Islet of Langerhans (tissue), 1 donor: Measurements from ENCODE around the gene SEPHS1.
A peak's percentile ranks its signal among the peaks of the same experiment; 100 is the strongest.
"Not testable (repeated sequence)": the region's sequence is repeated elsewhere in the genome, so short reads cannot be mapped to it uniquely, and the experiment has no call there.

ENCODE experiments used
- FAIRE-seq: peaks from one replicate; lab custom pipeline; 2011; peaks lifted over from hg19 to GRCh38; lab: Jason Lieb, UNC

Gene SEPHS1

GRCh38 chr10:13356392-13356791, 8.3 kb upstream of the SEPHS1 start:
- FAIRE-seq = no peak

DNA sequence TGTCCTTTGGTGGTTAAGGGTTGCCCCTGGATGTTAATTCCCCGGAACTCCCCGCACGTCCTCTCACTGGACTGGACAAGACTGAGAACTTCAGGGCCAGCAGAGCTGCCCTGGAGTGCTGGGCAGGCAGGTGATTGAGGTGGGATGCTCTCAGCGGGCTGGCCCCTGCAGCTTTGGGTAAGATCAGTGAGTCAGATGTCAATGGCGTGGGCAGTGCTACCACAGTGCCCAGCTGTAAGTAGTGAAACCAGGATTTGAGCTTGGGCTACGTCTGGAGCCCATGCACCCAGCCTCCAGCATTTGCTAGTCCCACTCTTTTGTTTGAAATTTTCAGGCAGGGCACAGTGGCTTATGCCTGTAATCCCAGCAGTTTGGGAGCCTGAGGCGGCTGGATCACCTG, 6.7 kb upstream of the SEPHS1 start:
- FAIRE-seq = no peak

DNA sequence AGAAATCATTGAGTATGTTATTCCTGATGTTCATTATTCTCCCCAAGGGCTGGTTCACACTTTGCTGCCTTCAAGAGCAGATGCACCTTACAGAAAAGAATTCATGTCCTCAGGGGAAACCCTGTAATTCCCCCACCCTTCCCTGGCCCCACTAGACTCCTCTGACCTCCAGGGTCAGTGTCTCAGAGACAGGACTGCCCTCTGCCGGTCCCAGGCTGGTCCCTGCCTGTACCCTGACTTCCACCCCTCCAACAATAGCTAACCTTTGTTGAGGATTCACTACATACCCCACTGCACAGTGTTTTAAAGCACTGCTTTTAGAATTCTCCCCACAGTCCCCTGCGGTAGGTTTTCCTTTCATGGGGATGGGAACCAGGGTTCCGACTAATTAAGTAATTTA, 4.4 kb upstream of the SEPHS1 start:
- no peak for FAIRE-seq

DNA sequence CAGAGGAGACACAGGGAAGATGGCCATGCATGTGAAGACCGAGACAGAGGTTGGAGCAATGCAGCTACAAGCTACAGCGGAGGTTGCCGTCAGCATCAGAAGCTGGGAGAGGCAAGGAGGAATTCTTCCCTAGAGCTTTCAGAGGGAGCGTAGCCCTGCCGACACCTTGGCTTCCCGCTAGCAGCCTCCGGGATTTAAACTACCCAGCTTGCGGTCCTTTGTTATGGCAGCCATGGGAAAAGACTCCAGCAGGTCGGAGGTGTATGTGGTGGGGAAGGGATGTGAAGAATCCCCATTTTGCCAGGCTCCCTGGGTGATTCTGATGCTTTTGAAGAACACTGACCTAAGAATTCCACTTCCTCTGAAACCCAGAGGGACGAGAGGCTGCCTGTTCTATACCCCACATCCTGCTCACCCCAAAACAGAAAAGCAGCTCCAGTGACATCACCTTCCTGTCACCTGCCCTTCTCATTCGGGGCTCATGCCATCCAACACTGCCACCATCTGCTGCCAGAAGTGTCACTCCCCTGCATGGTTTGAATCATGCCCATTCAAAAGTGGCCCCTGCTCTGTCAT, 3.3 kb upstream of the SEPHS1 start:
- FAIRE-seq = no peak

DNA sequence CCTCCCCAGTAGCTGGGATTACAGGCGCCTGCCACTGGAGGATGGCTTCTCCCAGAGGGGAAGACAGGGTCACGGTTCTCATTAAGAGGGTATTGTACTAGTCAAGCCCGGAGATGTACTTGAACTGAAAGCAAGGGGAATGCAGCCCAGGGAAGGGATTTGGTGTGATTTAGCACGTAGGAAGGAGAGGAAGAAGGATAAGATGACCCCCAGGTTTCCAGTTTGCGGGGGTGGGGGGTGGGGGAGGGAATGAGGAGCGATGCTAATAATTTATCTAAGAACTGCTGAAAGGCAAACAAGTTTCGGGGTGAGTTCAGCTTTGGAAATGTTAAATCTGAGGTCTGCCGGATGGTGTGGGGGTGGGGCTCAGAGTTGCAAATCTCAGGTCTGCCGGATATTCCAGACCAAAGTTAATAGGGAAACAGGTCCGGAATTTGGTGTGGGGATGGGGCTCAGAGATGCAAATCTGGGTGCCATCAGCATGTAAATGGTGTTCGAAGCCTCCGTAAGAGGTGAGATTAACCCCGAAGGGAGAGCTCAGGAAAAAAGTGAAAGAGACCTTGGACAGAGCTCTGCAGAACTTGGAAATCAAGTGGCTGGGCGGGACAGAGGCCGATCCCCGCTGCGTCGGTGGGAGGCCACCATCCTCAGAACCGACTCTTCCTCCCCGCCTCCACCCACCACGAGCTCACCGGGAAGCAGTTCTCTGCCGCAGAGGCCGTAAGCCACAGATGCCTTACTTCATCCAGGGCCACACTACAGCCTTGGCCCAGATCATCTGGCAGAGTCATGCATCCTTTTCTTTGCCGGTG, 1.6 kb upstream of the SEPHS1 start:
- no peak for FAIRE-seq

GRCh38 chr10:13347500-13348156, 465 bp downstream of the SEPHS1 start:
- no peak for FAIRE-seq

GRCh38 chr10:13347043-13347499, 1.0 kb downstream of the SEPHS1 start:
- no peak for FAIRE-seq

- peak; percentile 33 for FAIRE-seq
These were observed 1.6 kb downstream of the SEPHS1 start for GRCh38 chr10:13346283-13347042.

DNA sequence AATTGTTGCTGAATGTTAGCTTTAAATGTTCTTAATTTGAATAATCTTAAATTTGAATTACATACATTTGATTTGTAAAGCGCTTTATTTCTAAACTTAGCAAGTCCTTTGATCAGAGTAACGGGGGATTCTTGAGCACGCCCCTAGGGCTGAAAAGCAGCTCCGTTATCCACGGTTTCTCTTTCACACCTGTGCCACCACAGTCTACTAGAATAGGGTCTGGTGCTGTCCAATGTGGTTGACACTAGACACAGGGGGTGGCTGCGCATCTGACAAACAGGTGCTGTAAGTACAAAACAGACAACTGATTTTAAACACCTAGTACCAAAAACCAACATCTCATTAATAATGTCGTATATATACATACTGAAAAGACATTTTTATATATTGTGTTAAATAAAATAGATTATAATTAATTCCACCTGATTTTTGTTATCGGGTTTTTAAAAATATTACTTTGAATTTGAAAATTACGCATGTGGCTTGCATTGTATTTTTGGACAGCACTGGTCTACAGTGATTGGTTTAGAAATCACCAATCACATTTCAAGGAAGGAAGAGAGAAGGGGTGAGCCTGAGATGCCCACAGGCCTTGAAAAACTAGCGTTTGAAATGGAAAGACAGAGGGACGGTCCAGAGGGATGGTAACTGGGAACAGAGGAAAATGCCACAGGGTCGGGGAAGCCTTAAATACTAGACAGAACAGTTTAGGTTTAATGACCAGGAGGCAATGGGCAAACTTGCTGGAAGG, 7.3 kb downstream of the SEPHS1 start:
- no peak for FAIRE-seq

- FAIRE-seq = no peak
These were observed 8.0 kb downstream of the SEPHS1 start for GRCh38 chr10:13340068-13340467.

DNA sequence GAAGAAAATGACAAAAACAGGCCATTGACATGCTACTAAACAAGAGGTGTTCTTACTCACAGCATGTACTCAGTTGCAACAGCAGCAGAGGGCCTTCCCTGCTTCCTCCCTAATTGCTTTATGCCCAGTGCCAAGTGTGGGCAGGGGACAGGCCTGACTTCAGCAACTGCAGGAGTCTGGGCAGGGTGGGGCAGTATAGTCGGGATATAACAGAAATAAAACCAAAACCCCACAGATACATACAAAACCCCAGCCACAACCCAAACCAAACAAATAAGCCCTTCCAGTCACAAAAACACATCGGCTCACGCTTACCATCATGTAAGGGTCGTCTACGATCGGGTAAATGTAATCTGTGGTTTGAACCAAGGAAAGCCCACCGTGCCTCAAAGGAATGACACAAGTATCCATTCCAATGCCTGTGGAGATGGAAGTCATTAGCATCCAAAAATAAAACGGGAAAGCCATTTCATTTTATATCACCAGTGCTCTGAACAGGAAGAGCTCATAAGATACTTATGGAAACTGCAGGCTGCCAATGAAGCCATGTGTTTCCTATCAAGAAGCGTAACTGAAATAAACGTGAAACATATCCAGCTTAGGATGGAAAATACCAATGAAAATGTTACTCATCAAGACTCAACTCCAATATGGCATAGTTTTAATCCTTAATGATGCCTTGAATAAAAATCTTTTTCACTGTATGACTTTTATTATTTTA, 9.5 kb downstream of the SEPHS1 start:
- no peak for FAIRE-seq

DNA sequence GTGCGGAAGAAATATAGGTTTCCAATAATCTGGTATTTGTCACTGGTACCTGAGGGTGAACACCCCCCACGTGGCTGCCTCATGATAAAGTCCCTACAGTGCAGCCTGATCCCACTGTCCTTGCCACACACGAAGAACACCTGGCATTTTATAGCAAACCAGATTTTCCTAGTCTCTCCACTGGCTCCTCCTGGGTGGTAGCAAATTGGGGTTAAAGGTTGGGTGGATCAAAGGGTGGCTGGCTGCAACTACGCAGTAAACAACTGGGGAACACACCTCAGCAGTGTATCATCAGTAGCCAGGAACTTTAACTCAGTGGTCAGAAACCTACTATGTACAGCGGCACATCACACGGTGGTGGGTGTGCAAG, 10.3 kb downstream of the SEPHS1 start:
- FAIRE-seq = no peak

- no peak for FAIRE-seq
These were observed 10.8 kb downstream of the SEPHS1 start for GRCh38 chr10:13337128-13337826.

DNA sequence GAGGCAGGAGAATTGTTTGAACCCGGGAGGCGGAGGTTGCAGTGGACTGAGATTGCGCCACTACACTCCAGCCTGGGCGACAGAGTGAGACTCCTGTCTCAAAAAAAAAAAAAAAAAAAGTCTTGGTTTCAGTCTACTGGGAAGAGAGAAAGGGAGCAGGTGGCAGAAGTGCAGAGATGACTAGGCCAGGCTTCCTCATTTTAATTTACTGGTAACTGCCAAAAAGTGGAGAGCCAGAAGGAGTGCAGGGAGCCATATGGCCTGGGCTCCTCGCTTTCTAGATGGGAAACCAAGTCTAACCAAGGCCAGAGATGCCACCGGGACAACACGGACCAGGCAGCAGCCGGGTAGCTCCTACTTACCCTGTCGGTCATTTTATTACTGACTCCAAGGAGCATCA, 12.2 kb downstream of the SEPHS1 start:
- FAIRE-seq = no peak

DNA sequence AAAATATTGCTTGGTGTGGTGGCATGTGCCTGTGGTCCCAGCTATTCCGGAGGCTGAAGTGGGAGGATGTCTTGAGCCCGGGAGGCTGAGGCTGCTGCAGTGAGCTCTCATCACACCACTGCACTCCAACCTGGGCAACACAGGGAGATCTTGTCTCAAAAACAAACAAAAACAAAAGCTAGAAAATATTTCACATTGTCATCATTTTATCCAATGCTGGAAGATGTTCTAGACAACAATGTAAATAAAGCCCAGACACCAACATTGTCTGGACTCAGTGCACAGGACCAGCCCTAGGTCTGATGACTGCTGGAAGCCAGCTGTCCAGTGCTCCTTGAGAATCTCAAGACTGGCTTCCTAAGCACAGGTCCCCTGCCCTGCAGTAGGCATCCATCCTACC, 13.5 kb downstream of the SEPHS1 start:
- FAIRE-seq = no peak

- FAIRE-seq = no peak
These were observed 16.4 kb downstream of the SEPHS1 start for GRCh38 chr10:13331646-13332045.

GRCh38 chr10:13330980-13331379, 17.1 kb downstream of the SEPHS1 start:
- not testable (repeated sequence) for FAIRE-seq

- FAIRE-seq = no peak
These were observed 18.5 kb downstream of the SEPHS1 start for GRCh38 chr10:13329565-13329964.

DNA sequence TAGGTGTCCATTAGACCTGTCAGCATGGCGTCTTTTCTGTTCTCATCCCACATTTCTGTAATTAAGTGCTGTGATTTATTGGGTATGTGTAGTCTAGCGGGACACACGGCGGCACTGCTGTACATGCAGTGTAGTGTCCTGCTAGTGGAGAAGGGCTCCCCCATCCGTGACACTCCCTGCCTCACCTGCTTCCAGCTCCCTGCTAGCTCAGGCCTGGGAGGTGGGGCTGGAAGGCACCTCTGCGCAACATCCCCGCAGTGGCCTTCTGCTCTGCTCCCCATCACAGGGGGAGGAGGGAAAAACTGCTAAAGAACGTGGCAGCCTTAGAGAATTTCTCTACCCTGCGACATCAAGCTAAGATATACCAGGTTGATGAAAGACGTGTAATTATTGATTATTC, 19.5 kb downstream of the SEPHS1 start:
- FAIRE-seq = no peak

DNA sequence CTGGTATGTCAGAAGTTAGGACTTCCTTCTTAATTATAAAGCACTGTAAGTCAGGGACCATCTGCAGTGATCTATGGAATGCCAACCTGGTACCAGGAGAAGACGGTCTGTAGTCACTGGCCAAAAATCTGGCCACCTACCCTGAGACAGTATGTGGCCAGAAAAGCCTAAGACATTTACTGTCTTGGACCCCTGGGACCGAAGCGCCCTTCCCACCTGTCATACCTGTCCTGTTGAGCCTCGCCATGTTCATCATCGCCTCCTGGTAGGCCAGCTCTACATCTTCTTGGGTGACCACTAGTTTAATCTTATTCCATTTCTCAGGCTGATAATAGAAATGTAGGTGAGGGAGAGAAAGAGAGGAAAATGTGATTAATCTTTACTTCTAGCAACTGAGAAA, 20.0 kb downstream of the SEPHS1 start:
- FAIRE-seq = no peak

DNA sequence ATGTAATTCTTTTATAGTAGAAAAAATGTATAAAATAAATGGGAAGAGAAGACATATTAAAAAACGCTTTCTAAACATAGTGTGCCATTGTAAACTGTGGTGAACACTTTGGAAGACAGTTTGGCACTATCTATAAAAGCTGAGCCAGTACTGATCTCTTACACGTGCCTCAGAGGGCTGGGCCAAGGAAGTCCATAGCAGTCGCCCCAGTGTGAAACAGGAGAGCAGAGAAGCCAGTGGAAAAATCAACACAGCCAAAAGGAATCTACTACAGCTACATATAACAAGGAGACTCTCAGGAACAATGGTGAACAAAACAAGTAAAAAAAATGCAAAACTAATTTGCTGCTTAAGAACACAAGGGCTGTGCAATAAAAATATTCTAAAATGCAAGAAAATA, 20.6 kb downstream of the SEPHS1 start:
- FAIRE-seq = no peak
